Measurements from ENCODE around the gene BLCAP.
"Not testable (repeated sequence)": the region's sequence is repeated elsewhere in the genome, so short reads cannot be mapped to it uniquely, and the experiment has no call there.

The BLCAP gene

GRCh38 chr20:37527638-37528445 lies at the start of gene BLCAP:
TSS of gene BLCAP (minus strand) at chr20:37527876. CDS start at chr20:37519174, 8,702 bp downstream.
- DNase-seq: peak; percentile 93

GRCh38 chr20:37577436-37577835 lies 49.8 kb upstream of the BLCAP start:
- DNase-seq: not testable (repeated sequence)

GRCh38 chr20:37576911-37577310 lies 49.2 kb upstream of the BLCAP start:
- DNase-seq: no peak

- no peak for DNase-seq
Observed at GRCh38 chr20:37575884-37576283, 48.2 kb upstream of the BLCAP start.

GRCh38 chr20:37574199-37574890 lies 46.7 kb upstream of the BLCAP start:
- no peak for DNase-seq

GRCh38 chr20:37573626-37574198 lies 46.0 kb upstream of the BLCAP start:
- no peak for DNase-seq

- DNase-seq: no peak
Observed at GRCh38 chr20:37571033-37571432, 43.4 kb upstream of the BLCAP start.

GRCh38 chr20:37570419-37570818 lies 42.7 kb upstream of the BLCAP start:
- no peak for DNase-seq

- no peak for DNase-seq
Observed at GRCh38 chr20:37567671-37568588, 40.3 kb upstream of the BLCAP start.

GRCh38 chr20:37567331-37567665 lies 39.6 kb upstream of the BLCAP start:
- no peak for DNase-seq

- no peak for DNase-seq
Observed at GRCh38 chr20:37566590-37567330, 39.1 kb upstream of the BLCAP start.

GRCh38 chr20:37565134-37565811 lies 37.6 kb upstream of the BLCAP start:
- DNase-seq: no peak

GRCh38 chr20:37564388-37565133 lies 36.9 kb upstream of the BLCAP start:
- DNase-seq: peak; percentile 17 to 27

GRCh38 chr20:37564016-37564387 lies 36.3 kb upstream of the BLCAP start:
- no peak for DNase-seq

GRCh38 chr20:37562695-37563480 lies 35.2 kb upstream of the BLCAP start:
- no peak for DNase-seq

- DNase-seq: no peak
Observed at GRCh38 chr20:37560629-37561028, 33.0 kb upstream of the BLCAP start.

- DNase-seq: no peak
Observed at GRCh38 chr20:37559312-37560027, 31.8 kb upstream of the BLCAP start.

GRCh38 chr20:37558779-37559178 lies 31.1 kb upstream of the BLCAP start:
- no peak for DNase-seq

GRCh38 chr20:37558306-37558705 lies 30.6 kb upstream of the BLCAP start:
- no peak for DNase-seq
